SU-DHL-6 (cell line): ENCODE measurements around the gene ATP6V1B1.

Source experiments
- H2AFZ ChIP-seq: fragments of 200-600 bp; sonication (generic); 2 replicates; pipeline ENCODE4 v1.6.1; 2014; ENCODE audit warnings: low read depth, mild to moderate bottlenecking, moderate library complexity, mixed read lengths, antibody characterized with exemption, low read length; ENCODE audit not compliant: severe bottlenecking
- H3F3A ChIP-seq: fragments of 200-600 bp; shearing (Covaris generic); 2 replicates; pipeline ENCODE4 v1.6.0; 2016; ENCODE audit warnings: antibody characterized with exemption, mild to moderate bottlenecking; ENCODE audit not compliant: insufficient read depth
- H3K27ac ChIP-seq: fragments of 200-600 bp; sonication (generic); 2 replicates; pipeline ENCODE4 v1.5.1; 2016; ENCODE audit warnings: low read depth, mild to moderate bottlenecking, low read length, moderate library complexity, mixed read lengths
- H3K27me3 ChIP-seq: fragments of 200-600 bp; sonication (generic), shearing (Covaris generic); 2 replicates; pipeline ENCODE4 v1.6.0; 2014; ENCODE audit warnings: mild to moderate bottlenecking, low read length
- H3K36me3 ChIP-seq: fragments of 200-600 bp; sonication (generic); 2 replicates; pipeline ENCODE4 v1.6.1; 2014; ENCODE audit warnings: mild to moderate bottlenecking, low read length, mixed read lengths
- H3K4me2 ChIP-seq: fragments of 300-600, 200-600 bp; shearing (Covaris generic), sonication (generic); 2 replicates; pipeline ENCODE4 v1.6.0; 2014; ENCODE audit warnings: low read length, low read depth, mild to moderate bottlenecking; ENCODE audit not compliant: poor library complexity, severe bottlenecking
- H3K4me3 ChIP-seq: fragments of 200-600 bp; sonication (generic); 2 replicates; pipeline ENCODE4 v1.5.1; 2014; ENCODE audit warnings: antibody characterized with exemption, low read length, mild to moderate bottlenecking, mixed read lengths; ENCODE audit not compliant: insufficient read depth, poor library complexity, severe bottlenecking
- H3K79me2 ChIP-seq: fragments of 200-600 bp; sonication (generic); 2 replicates; pipeline ENCODE4 v1.6.1; 2014; ENCODE audit warnings: mild to moderate bottlenecking, low read length, moderate library complexity; ENCODE audit not compliant: insufficient read depth
- H3K9ac ChIP-seq: fragments of 200-600 bp; sonication (generic); 2 replicates; pipeline ENCODE4 v1.7.0; 2014; ENCODE audit warnings: mild to moderate bottlenecking, low read length
- H3K9me2 ChIP-seq: fragments of 200-600 bp; sonication (generic); replicated peaks from 2 replicates; pipeline ENCODE4 v1.6.1; 2014; ENCODE audit warnings: low read length; ENCODE audit not compliant: insufficient read depth
- H3K9me3 ChIP-seq: fragments of 200-600 bp; sonication (generic); 2 replicates; pipeline ENCODE4 v1.6.1; 2014; ENCODE audit warnings: low read length, mixed read lengths; ENCODE audit not compliant: insufficient read depth
- H4K20me1 ChIP-seq: fragments of 200-600 bp; sonication (generic); 2 replicates; pipeline ENCODE4 v1.6.1; 2014; ENCODE audit warnings: low read depth, mild to moderate bottlenecking, antibody characterized with exemption, low read length, moderate library complexity, mixed read lengths
- CTCF ChIP-seq: fragments of 200-600 bp; sonication (generic); IDR thresholded peaks from one replicate; pipeline ENCODE4 v1.5.1; 2017; ENCODE audit warnings: antibody characterized with exemption, mild to moderate bottlenecking, low read length, moderate library complexity; ENCODE audit not compliant: insufficient read depth, poor library complexity, severe bottlenecking
- EZH2phosphoT487 ChIP-seq: fragments of 200-600 bp; sonication (generic), shearing (Covaris generic); conservative IDR thresholded peaks from 2 replicates; pipeline ENCODE4 v1.6.1; 2018; ENCODE audit warnings: mild to moderate bottlenecking, antibody characterized with exemption, low read length, moderate library complexity, mixed read lengths

Gene ATP6V1B1

DNA sequence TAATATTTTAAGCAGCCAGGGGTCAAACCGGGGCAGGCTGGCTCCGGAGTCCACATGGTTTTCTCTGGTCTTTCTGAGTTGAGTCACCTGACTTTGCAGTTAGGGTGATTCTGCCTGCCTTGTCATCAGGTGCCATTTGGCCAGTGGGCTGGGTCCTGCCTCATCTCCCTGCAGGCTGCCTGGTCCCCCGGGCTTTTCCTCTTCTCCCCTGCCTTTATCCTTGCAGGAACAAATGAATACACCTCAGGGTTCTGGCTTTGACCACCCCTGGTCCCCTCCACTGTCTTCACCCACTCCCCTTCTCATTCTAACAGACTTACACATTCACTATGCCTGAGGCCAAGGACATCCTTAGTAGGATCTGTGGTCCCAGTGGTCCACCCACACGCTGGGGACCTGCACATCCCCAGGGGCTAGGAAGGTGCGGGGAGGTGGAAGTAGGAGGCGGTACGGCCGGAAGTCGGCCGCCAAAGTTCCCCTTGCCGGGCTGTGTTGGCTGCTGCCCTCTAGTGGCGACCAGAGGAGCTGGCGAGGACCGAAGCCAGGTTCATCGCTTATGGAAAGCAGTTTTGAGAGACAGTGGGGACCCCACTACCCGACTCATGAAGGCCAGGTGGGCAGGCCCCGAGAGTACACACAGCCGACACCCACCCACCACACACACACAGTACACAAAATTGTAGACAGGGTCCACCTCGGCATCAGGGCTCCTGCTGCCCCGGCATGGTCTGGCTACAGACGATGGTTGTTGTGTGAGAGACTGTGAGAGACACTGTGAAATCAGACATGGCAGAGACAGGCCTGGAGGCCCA, 65.3 kb downstream of the ATP6V1B1 start:
- Histone ChIP-seq H3K4me2 (peak overlapping the region; percentile 69), H3K27me3 (no peaks in the 10 kb centered on the region), H3K27ac (no peak overlapping the region), H3K9me3 (no peaks in the 10 kb centered on the region), H3K9ac (peak overlapping the region; percentile 60), H3K36me3 (no peaks in the 10 kb centered on the region), H2AFZ (peak overlapping the region; percentile 86), H3K4me3 (peak overlapping the region; percentile 51), H3K79me2 (no peaks in the 10 kb centered on the region), H3F3A (no peaks in the 10 kb centered on the region), H4K20me1 (no peaks in the 10 kb centered on the region), H3K9me2 (no peaks in the 10 kb centered on the region)
- peak; percentile 95 for TF ChIP-seq CTCF
- no peak for TF ChIP-seq EZH2phosphoT487

- TF ChIP-seq EZH2phosphoT487 (no peak), CTCF (no peak)
- Histone ChIP-seq H3K27ac (no peak overlapping the region), H3F3A (no peaks in the 10 kb centered on the region), H3K9me3 (no peaks in the 10 kb centered on the region), H3K9me2 (no peaks in the 10 kb centered on the region), H3K4me2 (peak overlapping the region; percentile 69), H3K27me3 (no peaks in the 10 kb centered on the region), H4K20me1 (no peaks in the 10 kb centered on the region), H2AFZ (peak overlapping the region; percentile 86), H3K4me3 (no peak overlapping the region), H3K9ac (peak overlapping the region; percentile 60), H3K79me2 (no peaks in the 10 kb centered on the region), H3K36me3 (no peaks in the 10 kb centered on the region)
Observed at GRCh38 chr2:71001592-71001927, 65.9 kb downstream of the ATP6V1B1 start.

- Histone ChIP-seq H3K9ac (no peak overlapping the region), H3K9me2 (no peaks in the 10 kb centered on the region), H3K79me2 (no peaks in the 10 kb centered on the region), H2AFZ (no peak overlapping the region), H3K36me3 (no peaks in the 10 kb centered on the region), H3K27me3 (no peaks in the 10 kb centered on the region), H3K9me3 (no peaks in the 10 kb centered on the region), H3F3A (no peaks in the 10 kb centered on the region), H3K4me2 (no peak overlapping the region), H3K4me3 (no peak overlapping the region), H3K27ac (no peak overlapping the region), H4K20me1 (no peaks in the 10 kb centered on the region)
- no peak for TF ChIP-seq CTCF
- TF ChIP-seq EZH2phosphoT487, result no peak
Observed at GRCh38 chr2:71001981-71002570, 66.4 kb downstream of the ATP6V1B1 start.
